ENCODE results near the gene PPP1CA.

DNA sequence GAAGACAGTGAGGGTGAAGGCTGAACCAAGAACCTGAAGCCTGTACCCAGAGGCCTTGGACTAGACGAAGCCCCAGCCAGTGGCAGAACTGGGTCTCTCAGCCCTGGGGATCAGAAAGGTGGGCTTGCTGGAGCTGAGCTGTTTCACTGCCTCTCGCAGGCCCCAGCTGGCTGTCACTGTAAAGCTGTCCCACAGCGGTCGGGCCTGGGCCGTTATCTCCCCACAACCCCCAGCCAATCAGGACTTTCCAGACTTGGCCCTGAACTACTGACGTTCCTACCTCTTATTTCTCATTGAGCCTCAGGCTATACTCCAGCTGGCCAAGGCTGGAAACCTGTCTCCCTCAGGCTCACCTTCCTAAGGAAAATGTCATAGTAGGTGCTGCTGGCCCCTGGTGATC is 4.1 kb downstream of the PPP1CA start:
- no peak for TF ChIP-seq POLR2A (IDR thresholded peaks at IDR 0.05)
- TF ChIP-seq, protein P1, sequence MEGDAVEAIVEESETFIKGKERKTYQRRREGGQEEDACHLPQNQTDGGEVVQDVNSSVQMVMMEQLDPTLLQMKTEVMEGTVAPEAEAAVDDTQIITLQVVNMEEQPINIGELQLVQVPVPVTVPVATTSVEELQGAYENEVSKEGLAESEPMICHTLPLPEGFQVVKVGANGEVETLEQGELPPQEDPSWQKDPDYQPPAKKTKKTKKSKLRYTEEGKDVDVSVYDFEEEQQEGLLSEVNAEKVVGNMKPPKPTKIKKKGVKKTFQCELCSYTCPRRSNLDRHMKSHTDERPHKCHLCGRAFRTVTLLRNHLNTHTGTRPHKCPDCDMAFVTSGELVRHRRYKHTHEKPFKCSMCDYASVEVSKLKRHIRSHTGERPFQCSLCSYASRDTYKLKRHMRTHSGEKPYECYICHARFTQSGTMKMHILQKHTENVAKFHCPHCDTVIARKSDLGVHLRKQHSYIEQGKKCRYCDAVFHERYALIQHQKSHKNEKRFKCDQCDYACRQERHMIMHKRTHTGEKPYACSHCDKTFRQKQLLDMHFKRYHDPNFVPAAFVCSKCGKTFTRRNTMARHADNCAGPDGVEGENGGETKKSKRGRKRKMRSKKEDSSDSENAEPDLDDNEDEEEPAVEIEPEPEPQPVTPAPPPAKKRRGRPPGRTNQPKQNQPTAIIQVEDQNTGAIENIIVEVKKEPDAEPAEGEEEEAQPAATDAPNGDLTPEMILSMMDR (IDR thresholded peaks at IDR 0.05), result no peak
